KBM-7 (cell line): Measurements from ENCODE around the gene BTNL3.
"Not testable (repeated sequence)": the region's sequence is repeated elsewhere in the genome, so short reads cannot be mapped to it uniquely, and the experiment has no call there.

Experiments used
- DNase-seq: peaks from one replicate; pipeline ENCODE4 v3.0.0-alpha.2; 2015
- in situ Hi-C: fragments of 300-500 bp; cut with MboI; formaldehyde crosslinking; loops from 2 replicates; pipeline ENCODE4 v1.14.3; 2020; ENCODE audit warnings: low sequenced_read_pairs, low pct_unique_long_range_greater_than_20kb, mixed read lengths

The BTNL3 gene

DNA sequence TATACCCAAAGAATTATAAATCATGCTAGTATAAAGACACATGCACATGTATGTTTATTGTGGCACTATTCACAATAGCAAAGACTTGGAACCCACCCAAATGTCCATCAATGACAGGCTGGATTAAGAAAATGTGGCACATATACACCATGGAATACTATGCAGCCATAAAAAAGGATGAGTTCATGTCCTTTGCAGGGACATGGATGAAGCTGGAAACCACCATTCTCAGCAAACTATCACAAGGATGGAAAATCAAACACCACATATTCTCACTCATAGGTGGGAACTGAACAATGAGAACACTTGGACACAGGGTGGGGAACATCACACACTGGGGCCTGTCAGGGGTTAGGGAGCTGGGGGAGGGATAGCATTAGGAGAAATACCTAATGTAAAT is 26.0 kb downstream of the BTNL3 start:
- DNase-seq, in situ Hi-C loops: not testable (repeated sequence)

DNA sequence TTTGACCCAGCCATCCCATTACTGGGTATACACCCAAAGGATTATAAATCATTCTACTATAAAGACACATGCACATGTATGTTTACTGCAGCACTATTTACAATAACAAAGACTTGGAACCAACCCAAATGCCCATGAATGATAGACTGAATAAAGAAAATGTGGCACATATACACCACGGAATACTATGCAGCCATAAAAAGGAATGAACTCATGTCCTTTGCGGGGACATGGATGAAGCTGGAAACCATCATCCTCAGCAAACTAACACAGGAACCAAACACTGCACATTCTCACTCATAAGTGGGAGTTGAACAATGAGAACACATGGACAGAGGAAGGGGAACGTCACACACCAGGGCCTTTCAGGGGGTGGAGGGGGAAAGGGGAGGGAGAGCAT is 28.8 kb downstream of the BTNL3 start:
- in situ Hi-C loops, DNase-seq: not testable (repeated sequence)

DNA sequence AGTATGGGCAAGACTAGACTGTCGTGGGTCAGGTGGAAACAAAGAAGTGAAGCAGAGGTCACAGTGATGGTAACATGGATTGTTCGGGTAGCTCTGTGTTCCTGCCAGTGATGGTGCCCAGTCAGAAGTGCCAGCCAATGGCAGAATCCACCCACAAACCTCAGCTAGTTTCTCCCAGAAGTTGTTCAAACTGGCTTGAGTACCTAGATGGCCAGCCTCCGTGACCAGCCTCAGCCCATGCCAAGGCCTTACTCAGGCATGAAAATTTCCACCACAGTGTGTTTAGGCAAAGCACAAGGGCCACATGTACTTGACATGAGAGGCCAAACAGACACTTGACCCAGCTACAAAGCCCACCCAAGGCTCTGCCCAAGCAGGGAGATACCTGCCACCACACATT is 32.0 kb downstream of the BTNL3 start:
- in situ Hi-C loops: no loop called here
- DNase-seq: no peak

DNA sequence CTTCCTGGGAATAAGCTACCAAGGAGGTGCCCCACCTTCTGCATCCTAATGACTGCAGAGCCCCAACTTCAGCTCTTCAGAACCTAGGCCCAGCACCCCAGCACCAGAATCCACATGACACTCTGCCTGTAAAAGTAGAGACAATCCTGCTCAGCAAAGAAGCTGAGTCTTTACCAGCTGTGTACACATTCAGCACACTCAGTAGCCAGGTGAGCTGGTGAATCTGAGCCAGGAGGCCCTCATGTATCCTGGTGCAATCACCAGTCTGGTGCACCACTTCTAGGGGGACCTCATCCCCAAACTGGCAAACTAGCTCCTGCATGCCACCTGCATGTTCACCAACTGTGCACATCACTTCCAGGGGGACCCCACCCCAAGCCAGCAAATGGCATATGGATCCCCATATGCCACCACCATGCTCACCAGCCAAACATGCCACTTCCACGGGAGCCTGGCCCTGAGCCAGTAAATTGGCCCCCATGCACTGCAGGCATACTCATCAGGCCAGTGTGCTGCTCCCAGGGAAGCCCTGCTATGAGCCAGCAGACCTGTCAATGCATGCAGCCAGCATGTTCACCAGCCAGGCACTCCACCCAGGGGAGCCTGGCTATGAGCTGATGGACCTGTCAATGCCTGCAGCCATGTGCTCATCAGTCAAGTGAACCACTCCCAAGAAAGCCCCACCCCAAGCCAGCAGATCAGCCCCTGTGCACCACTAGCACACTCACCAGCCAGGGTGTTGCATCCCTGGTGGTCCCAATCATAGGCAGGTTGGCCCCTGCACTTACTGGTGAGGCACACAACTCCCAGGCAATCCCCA is 35.8 kb downstream of the BTNL3 start:
- no peak for DNase-seq
- in situ Hi-C loops: no loop called here

DNA sequence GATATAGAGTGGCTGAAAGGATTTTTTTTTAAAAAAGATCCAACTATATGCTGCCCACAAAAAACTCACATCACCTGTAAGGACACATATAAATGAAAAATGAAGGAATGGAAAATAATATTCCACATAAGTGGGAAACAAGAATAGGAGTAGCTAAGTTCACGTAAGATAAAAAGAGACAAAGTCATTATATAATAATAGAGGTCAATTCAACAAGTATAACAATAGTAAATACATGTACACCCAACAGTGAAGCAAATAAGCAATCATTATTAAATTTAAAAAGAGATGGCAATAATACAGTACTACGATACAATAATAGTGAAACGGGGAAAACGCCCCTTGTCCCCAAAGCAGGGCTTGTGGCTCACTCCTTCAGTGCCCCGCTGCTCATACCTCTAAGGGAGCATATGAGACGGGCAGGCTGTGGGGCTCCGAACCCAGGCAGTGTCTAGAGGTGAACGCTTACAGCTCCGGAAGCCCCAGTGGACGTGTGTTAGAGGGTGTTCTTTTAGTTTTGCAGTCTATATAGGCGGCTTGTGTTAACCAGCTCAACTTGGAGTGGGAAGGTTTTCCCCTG is 38.9 kb downstream of the BTNL3 start:
- in situ Hi-C loops: no loop called here
- DNase-seq: no peak

DNA sequence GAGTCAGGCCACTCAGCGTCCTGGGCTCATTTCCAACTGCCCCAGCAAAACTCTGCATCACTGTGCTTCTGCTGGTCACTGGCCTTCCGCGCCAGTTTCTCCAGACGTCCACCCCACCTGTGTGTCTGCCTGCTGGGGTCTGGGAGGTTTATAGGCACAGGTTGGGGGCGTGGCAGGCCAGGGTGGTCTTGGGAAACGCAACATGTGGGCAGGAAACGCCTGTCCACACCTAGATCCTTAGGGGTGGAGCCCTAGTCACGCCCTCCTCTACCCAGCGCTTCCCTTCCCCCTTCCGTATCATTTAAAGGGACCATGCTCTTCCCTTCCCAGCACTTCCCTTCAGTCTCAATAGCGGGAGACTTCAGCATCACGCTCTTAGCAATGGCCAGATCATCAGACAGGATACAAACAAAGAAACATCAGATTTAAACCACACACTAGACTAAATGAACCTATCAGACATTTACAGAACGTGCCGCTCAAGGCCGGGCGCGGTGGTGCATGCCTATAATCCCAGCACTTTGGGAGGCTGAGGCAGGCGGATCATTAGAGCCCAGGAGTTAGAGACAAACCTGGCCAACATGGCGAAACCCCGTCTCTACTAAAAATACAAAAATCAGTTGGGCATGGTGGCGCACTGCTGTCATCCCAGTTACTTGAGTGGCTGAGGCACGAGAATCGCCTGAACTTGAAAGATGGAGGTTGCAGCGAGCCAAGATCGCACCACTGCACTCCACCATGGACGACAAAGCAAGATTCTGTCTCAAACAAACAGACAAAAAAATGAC is 39.6 kb downstream of the BTNL3 start:
- no peak for DNase-seq

DNA sequence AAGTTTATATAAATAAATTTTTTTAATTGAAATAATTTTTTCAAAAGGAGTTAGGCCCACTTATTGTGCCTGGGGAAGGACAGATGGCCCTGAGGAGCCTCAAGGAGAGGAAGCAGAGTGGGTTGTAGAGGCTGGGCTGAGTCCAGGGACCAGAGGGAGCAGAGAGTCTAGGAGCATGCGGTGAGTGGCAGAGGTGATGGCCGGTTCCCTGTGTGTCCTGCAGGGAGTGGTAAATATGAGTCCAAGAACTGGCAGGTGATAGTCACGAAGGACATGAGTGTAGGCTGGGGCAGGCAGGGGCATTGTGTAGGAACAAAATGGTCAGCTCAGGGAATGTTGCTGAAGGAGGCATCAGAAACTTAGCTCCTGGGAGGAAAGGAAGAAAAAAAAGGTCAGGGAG is 43.1 kb downstream of the BTNL3 start:
- no peak for DNase-seq
- in situ Hi-C loops: no loop called here

More for the DNA sequence above, 39.6 kb downstream of the BTNL3 start:
- in situ Hi-C loops: no loop called here

DNA sequence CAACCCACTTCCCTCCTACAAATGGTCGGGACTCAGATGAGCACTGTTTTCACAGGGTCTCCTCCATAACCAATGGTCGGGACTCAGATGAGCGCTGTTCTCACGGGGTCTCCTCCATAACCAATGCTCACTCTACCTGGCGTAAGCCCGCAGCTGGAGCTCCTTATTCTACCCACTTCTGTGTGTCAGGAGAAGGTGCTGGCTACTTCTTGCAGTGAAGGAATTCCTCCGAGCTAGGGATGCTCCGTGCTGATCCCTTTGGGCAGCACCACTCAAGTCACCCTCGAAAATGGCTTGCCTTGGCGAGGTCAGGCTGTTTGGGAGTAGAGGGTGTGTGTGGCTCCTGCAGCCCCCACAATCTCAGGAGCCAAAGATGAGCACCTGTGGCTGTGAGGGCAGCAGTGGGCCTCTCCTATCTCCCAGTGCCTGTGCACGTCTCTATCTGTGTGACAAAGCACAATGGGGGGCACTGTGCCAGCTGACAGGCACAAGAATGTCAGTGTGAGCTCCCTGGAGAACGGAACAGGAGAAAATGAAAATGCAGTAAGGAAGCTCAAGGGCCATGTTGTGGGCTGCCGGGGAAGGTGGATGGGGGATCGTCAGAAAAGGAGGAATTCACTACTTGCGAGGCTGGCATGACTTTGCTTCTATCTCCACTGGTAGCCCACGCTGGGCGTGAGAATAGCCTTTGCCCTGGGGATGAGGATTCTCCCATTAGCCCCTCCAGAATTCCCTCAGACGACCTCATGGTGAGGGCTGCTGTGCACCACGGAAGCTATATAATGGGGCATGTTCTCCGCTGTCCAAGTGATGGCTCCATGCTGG is 47.6 kb downstream of the BTNL3 start:
- in situ Hi-C loops: no loop called here
- DNase-seq: no peak

DNA sequence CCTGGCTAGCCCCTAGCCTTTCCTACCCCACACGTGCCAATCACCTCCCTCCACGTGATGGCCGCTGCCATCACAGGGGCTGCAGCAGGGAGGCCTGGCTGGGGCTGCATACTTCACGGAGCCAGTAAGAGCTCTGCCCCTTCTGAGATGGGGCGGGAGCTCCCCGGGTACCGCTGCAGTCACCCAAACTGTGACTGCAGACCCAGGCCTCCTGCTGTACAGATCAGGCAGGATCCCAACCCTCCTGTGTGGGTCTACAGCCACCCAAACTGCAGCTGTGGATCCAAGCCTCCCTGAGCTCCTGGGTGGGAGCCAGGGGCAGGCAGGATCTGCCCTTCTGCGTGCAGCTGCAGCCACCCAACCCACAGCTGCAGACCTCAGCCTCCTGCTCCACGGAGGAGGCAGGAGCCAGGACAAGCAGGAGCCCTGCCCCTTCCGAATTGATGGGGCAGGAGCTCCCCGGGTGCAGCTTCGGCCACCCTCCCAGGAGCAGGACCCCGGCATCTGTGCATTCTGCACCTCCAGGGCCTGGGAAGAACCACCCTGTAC is 48.2 kb downstream of the BTNL3 start:
- no peak for DNase-seq
- in situ Hi-C loops: no loop called here

DNA sequence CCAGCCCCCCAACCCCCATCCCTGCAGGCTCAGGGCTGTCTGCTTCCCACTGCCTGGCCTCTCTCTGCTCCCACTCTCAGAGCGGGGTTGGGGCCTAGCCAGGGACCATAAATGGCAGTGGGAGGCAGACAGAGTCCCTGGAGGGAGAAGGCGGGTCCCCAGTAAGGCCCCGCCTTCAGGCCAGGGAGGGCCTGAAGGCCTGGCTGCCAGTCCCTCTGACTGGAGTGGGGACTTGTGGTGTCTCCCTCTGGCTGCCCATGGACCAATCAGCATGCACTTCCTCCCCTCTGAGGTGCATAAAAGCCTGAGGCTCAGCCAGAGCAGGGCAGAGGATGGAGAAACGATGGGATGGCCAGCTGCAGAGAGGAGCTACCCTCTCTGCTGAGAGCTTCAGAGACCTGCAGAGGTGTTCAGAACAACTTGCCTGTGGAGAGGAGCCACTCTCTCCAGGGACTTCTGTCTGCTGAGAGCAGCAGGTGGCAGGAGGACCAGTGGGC is 48.8 kb downstream of the BTNL3 start:
- in situ Hi-C loops: no loop called here
- no peak for DNase-seq

DNA sequence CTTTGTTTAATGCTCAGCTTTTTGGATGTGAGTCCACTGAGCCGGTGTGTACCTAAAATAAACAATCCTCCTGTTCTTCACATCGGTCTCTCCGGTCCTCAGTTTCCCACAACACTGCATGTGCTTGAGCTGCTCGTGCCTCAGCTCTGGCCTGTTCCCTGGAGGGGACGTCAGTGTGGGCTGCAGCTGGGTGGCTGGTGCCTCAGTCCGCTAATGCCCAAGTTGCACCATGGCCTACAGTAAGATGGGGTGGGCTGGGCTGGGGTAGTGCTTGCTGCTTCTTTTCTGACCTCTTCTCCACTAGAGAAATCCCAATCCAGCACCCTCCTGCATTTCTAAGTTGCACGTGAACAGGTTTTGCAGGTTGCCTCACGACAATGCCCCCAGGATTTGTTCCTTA is 50.8 kb downstream of the BTNL3 start:
- no peak for DNase-seq
- in situ Hi-C loops: no loop called here

DNA sequence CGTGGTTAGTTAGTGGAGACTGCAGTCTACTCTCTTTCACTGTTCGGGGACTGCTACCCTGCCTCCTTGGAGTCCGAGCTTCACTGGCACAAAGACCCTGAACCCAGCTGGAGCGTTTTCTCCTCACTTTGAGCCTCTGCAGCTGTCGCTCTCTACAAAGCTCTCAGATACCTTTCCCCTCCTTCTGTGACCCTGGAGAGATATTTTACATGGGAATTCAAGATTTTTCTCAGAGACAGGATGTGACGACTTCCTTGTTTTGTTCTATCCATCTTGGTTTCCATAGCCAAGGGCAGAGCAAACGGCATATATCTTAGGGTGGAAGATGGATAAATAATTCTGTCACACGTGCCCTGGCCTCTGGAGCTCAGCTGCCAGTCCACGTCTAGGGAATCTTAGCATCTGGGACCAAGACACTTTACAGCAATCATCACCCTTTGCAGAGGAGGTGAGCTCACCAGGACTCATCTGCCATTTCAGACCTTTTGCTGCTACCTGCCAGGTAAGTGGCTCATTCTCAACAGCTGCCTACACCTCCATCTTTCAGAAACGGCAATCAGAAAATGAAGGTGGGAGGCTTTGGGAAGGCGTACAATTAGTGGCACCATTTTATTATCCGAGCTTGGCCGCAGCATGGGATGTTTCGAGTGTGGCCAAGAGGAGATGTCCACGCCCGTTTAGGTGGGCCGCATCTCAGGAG is 51.4 kb downstream of the BTNL3 start, which contains the start of gene BTNL9:
BTNL9 (plus strand) TSS at position 336 of the 700 bp plus-strand sequence. CDS start 5,224 bp downstream, outside the sequence.
- in situ Hi-C loops: no loop called here
- no peak for DNase-seq

DNA sequence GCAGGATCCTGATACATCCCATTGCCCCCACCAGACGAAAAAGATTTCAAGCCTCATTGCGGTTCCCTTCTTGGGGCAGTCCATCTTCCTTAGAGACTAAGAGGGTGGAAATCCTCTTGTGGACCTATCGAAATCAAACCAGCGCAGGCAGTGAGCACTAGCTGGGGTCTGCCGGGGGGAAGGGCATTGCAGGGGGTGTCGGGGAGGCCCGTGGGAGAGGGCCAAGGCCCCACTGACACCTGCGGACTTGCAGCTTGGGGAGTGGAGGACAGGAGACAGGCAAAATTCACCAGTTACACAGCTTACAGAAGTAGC is 51.9 kb downstream of the BTNL3 start:
- in situ Hi-C loops: no loop called here
- DNase-seq: no peak

DNA sequence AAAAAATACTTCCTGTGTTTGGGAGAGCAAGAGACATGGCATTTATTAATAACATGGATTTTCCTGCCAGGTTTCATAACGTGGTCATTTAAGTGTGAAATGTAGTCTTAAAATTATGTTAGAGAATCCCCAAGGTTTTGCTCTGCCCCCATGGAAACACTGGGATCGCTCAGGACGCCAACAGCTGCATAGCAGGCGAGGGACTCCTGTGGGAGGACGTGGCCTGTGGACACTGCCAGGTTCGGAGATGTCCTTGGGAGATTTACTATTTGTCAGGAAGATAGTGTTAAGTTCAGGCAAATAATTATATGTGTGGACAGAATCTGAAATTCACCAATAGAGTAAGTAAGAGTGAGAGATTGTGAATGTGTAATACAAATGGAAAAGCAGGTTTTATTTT is 52.4 kb downstream of the BTNL3 start:
- DNase-seq: no peak
- in situ Hi-C loops: no loop called here

DNA sequence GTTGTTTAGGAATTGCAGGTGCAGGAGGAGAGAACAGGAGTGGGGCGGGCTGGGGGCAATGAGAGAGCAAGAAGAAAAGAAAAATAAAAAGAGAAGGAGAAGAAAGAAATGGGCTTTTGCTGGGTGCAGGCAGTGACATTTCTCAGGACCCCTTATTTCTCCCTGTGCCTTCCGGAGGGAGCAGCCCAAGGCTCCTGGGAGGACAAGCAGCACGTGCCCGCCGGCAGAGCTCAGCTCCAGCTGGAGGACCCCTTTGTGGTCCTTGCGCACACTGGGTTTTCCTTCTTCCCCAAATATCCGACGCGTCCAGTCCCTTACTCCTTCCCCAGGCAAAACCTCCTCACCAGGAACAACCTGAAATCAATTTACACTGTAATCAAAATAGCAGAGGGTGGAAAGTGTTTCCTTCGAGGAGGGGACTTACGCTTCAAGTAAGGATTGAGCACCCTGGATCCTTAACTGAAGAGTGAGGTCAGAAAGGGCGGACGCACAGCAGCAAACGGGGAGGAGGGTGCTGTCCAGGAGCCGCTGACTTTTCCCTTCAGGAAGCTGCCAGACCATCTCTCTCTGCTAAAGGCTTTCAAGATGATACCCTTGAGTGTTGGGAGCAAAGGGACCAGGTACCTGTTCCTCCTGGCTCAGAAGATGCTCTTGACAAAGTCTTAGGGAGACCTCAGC is 53.5 kb downstream of the BTNL3 start:
- in situ Hi-C loops: no loop called here
- DNase-seq: no peak

DNA sequence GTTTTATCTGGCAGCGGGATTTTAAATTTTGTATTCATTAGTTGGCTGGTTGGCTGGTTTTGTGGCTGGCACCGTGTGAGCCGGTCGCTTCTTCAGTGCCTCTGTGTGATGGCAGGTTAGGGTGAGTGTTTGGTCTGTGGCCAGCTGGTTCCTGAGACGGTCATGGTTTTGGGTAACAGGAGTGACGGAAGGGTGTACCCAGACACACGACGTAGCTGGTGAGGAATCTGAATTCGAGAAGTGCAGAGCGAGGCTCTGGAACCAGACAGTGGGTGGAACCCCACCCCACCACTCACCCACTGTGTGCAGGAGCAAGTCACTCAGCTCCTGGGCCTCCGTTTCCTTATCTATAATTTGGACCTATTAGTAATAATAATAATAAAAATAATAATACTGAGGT is 54.1 kb downstream of the BTNL3 start:
- DNase-seq: no peak
- in situ Hi-C loops: no loop called here

DNA sequence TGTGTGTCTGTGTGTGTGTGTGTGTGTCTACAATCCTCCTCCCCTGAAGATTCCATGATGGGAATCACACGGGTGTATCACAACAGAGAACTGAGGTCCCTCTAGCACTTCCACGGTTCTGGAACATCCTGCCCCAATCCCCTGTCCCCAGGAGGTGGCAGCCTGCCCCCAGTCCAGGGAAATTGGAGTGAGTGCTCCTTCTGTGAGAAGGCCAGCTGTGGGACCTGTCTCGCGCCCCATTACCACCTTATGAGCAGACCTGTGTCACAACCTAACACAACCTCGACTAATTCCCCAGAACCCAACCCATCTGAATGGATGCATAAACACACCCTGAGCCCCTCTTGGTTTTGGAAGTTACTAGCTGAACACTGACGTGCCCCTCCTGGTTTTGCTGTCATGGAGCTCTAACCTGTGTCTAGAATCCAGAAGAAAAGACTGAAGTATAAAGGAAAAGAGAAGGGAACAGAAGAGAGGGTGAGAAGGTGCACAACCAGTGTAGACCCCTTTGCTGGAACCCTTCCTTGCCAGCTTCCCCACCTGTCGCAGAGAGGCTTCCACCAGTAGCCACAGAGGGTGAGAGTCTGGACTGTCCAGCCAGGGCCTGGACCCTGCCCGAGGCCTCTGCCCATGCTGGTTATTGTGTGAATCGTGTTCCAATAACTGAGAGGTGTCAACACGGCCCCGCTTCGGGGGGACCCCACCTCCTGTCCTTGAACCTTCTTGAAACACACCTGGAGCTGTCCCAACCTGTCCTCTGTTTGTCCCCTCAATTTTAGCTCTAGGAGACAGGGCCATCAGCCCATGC is 54.8 kb downstream of the BTNL3 start:
- in situ Hi-C loops: no loop called here
- DNase-seq: peak; percentile 34
